A673 (cell line): ENCODE measurements around the gene HP1BP3. TPM values are rescaled to one million over a fixed set of nuclear protein-coding genes. Genes with fewer than 3 reads are reported as not detected.

Source experiments
- BruUV-seq: library from RNA; stranded (reverse); fragments of 400-500 nt; replicated peaks from 2 replicates; lab custom pipeline; 2021; lab: Mats Ljungman, UMichigan
- CTCF ChIA-PET: fragments of 300-600 bp; sonication (Branson Sonifier 250); formaldehyde crosslinking; loops from one replicate; lab custom pipeline; 2022; ENCODE audit warnings: antibody characterized with exemption; lab: Charles Lee
- POLR2A ChIA-PET: fragments of 300-600 bp; sonication (Branson Sonifier 250); formaldehyde crosslinking; loops from one replicate; lab custom pipeline; 2022; ENCODE audit warnings: antibody characterized with exemption; ENCODE audit not compliant: low non-redundant PET; lab: Charles Lee
- DNase-seq: peaks from one replicate; pipeline ENCODE4 v3.0.0-alpha.2; 2015; ENCODE audit warnings: low spot score
- H3K27ac ChIP-seq: fragments of 200-600 bp; sonication (generic); 2 replicates; pipeline ENCODE4 v1.5.1; 2016; ENCODE audit warnings: mixed run types, low read depth, mild to moderate bottlenecking, mixed read lengths, antibody characterized with exemption, low read length; ENCODE audit not compliant: poor library complexity, severe bottlenecking
- H3K27me3 ChIP-seq: fragments of 200-600 bp; sonication (generic); replicated peaks from 2 replicates; pipeline ENCODE4 v1.6.1; 2017; ENCODE audit warnings: mixed run types, low read depth, mild to moderate bottlenecking, mixed read lengths, antibody characterized with exemption, low read length; ENCODE audit not compliant: insufficient read depth, poor library complexity
- H3K36me3 ChIP-seq: fragments of 200-600 bp; sonication (generic); 2 replicates; pipeline ENCODE4 v1.6.1; 2016; ENCODE audit warnings: mixed run types, mild to moderate bottlenecking, mixed read lengths, antibody characterized with exemption, low read length; ENCODE audit not compliant: insufficient read depth, poor library complexity, severe bottlenecking
- H3K4me1 ChIP-seq: fragments of 200-600 bp; sonication (generic); 2 replicates; pipeline ENCODE4 v1.6.1; 2017; ENCODE audit warnings: mixed run types, mild to moderate bottlenecking, mixed read lengths, antibody characterized with exemption, low read length; ENCODE audit not compliant: insufficient read depth, poor library complexity, severe bottlenecking
- H3K4me3 ChIP-seq: fragments of 200-600 bp; sonication (generic); 2 replicates; pipeline ENCODE4 v1.5.1; 2016; ENCODE audit warnings: low read depth, mixed run types, mild to moderate bottlenecking, mixed read lengths, low read length; ENCODE audit not compliant: poor library complexity, severe bottlenecking
- H3K9me3 ChIP-seq: fragments of 200-600 bp; sonication (generic); 2 replicates; pipeline ENCODE4 v1.6.1; 2016; ENCODE audit warnings: mixed run types, low read depth, mild to moderate bottlenecking, mixed read lengths, antibody characterized with exemption, low read length; ENCODE audit not compliant: poor library complexity, severe bottlenecking
- CTCF ChIP-seq: fragments of 300-800, 200-600 bp; sonication (generic); conservative IDR thresholded peaks from 2 replicates; pipeline ENCODE4 v1.5.1; 2017; ENCODE audit warnings: low read depth, mild to moderate bottlenecking, antibody characterized with exemption, low read length, moderate library complexity, mixed read lengths
- EZH2 ChIP-seq: fragments of 200-600 bp; sonication (generic); IDR thresholded peaks from 2 replicates; pipeline ENCODE4 v1.6.1; 2017; ENCODE audit warnings: borderline replicate concordance, low read depth, mild to moderate bottlenecking, mixed read lengths, antibody characterized with exemption, low read length; ENCODE audit not compliant: poor library complexity, severe bottlenecking
- intact Hi-C: fragments of 100-400 bp; cut with micrococcal nuclease; formaldehyde crosslinking; loops from one replicate; pipeline ENCODE4 v1.10.0; 2022; ENCODE audit not compliant: unreplicated experiment
- total RNA-seq: library from RNA; stranded (reverse); gene quantifications from 2 replicates; pipeline ENCODE4 v1.2.3, GENCODE V29; 2021

Gene HP1BP3
- total RNA-seq, 1 experiment from 2014 or later, result 337 TPM

- CTCF ChIA-PET, result no interaction called here
- peaks cover 5% of the 10 kb centered on the region for H3K27me3 ChIP-seq
- no peak overlapping the region for H3K27ac ChIP-seq
- intact Hi-C loops, result loop anchor here (2.0 kb wide), 1 partner anchor 37 kb away; no protein-coding TSS in a partner anchor
- DNase-seq, result no peak
- peaks cover 12% of the 10 kb centered on the region for H3K36me3 ChIP-seq
- H3K4me3 ChIP-seq, result peak overlapping the region; percentile 47
- no peaks in the 10 kb centered on the region for H3K9me3 ChIP-seq
- H3K4me1 ChIP-seq, result peaks cover 12% of the 10 kb centered on the region
- TF ChIP-seq EZH2, result no peak
- TF ChIP-seq CTCF, result peak; percentile 4; the same call in 1 of the 2 replicates
- POLR2A ChIA-PET, result no interaction called here
- BruUV-seq, result no TSS peak
Observed at GRCh38 chr1:20733360-20733975, 53.6 kb downstream of the HP1BP3 start.

GRCh38 chr1:20732588-20733359 is 54.3 kb downstream of the HP1BP3 start, which contains the start of gene SH2D5:
Gene SH2D5 (minus strand): TSS chr1:20732703. CDS start chr1:20728044, 4,659 bp downstream.
- TF ChIP-seq CTCF (peak; percentile 52), EZH2 (no peak)
- no TSS peak for BruUV-seq
- DNase-seq, result peak; percentile 89
- no peaks in the 10 kb centered on the region for H3K9me3 ChIP-seq
- ChIA-PET POLR2A (no interaction called here), CTCF (interaction anchor here (1.0 kb wide), 1 partner anchor 36 kb away, joined by 3 read pairs; no protein-coding TSS in a partner anchor)
- no peak within 1 kb of the TSS for H3K27ac ChIP-seq
- H3K27me3 ChIP-seq, result peaks cover 5% of the 10 kb centered on the region
- H3K36me3 ChIP-seq, result peaks cover 6% of the 10 kb centered on the region
- peaks cover 12% of the 10 kb centered on the region for H3K4me1 ChIP-seq
- peak within 1 kb of the TSS; percentile 47 for H3K4me3 ChIP-seq
- intact Hi-C loops, result loop anchor here (2.0 kb wide), 1 partner anchor 36 kb away; no protein-coding TSS in a partner anchor

GRCh38 chr1:20732071-20732587 is 55.0 kb downstream of the HP1BP3 start:
- no peaks in the 10 kb centered on the region for H3K36me3 ChIP-seq
- no TSS peak for BruUV-seq
- ChIA-PET POLR2A (interaction anchor here (0.6 kb wide), 1 partner anchor 54 kb away, joined by 3 read pairs; no protein-coding TSS in a partner anchor), CTCF (interaction anchor here (1.0 kb wide), 1 partner anchor 35 kb away, joined by 3 read pairs; no protein-coding TSS in a partner anchor)
- H3K27me3 ChIP-seq, result peaks cover 5% of the 10 kb centered on the region
- no peak for TF ChIP-seq EZH2
- no peak for TF ChIP-seq CTCF
- H3K9me3 ChIP-seq, result no peaks in the 10 kb centered on the region
- peak overlapping the region; percentile 47 for H3K4me3 ChIP-seq
- DNase-seq, result peak; percentile 86
- H3K27ac ChIP-seq, result no peak overlapping the region
- H3K4me1 ChIP-seq, result peaks cover 12% of the 10 kb centered on the region
- intact Hi-C loops, result loop anchor here (2.0 kb wide), 1 partner anchor 35 kb away; no protein-coding TSS in a partner anchor
